ENCODE data around the gene STK32A. TPM values are rescaled to one million over a fixed set of nuclear protein-coding genes. Genes with fewer than 3 reads are reported as not detected.

STK32A gene
- total RNA-seq, 1 experiment from 2014 or later, result 6.8 TPM

GRCh38 chr5:147375151-147375550, 140.3 kb downstream of the STK32A start:
- no peak for DNase-seq
- Histone ChIP-seq H3K4me2 (ENCODE audit: low read length) (no peak overlapping the region), H3K4me3 (ENCODE audit: low read length) (no peak overlapping the region), H3K9me2 (replicated peaks; ENCODE audit: low read length) (no peaks in the 10 kb centered on the region), H3K79me2 (ENCODE audit: low read length) (no peaks in the 10 kb centered on the region), H3K27me3 (ENCODE audit: low read length) (no peaks in the 10 kb centered on the region), H3K4me1 (ENCODE audit: insufficient read depth, low read length) (no peaks in the 10 kb centered on the region), H3K36me3 (ENCODE audit: low read depth, low read length) (no peaks in the 10 kb centered on the region), H3K9ac (ENCODE audit: low read length) (no peak overlapping the region), H3K9me3 (ENCODE audit: low read length) (no peaks in the 10 kb centered on the region), H4K20me1 (ENCODE audit: low read length) (no peaks in the 10 kb centered on the region), H3F3A (ENCODE audit: low read length, unreplicated experiment) (no peaks in the 10 kb centered on the region), H3K27ac (ENCODE audit: low read length) (no peak overlapping the region), H2AFZ (ENCODE audit: low read length) (no peak overlapping the region)
- POLR2A ChIA-PET (ENCODE audit: unreplicated experiment), result no interaction called here
- no TSS peak for BruUV-seq (replicated peaks)
- intact Hi-C loops (cut with micrococcal nuclease), result loop anchor here (10.0 kb wide), 1 partner anchor 410 kb away; no protein-coding TSS in a partner anchor
- ATAC-seq, result no peak
- CTCF ChIA-PET, result no interaction called here
- TF ChIP-seq EZH2 (IDR thresholded peaks at IDR 0.05; ENCODE audit: low read length, unreplicated experiment), result no peak
- no peak for TF ChIP-seq EZH2phosphoT487 (IDR thresholded peaks at IDR 0.05; ENCODE audit: borderline replicate concordance, low read length)
- TF ChIP-seq CTCF (conservative IDR thresholded peaks at IDR 0.05; ENCODE audit: low read depth, low read length), result no peak

GRCh38 chr5:147377682-147378081, 142.9 kb downstream of the STK32A start:
- intact Hi-C loops (cut with micrococcal nuclease), result loop anchor here (10.0 kb wide), 1 partner anchor 413 kb away; no protein-coding TSS in a partner anchor
- CTCF ChIA-PET, result interaction anchor here (0.6 kb wide), 1 partner anchor 158 kb away, joined by 3 read pairs; no protein-coding TSS in a partner anchor
- Histone ChIP-seq H3K9me2 (replicated peaks; ENCODE audit: low read length) (no peaks in the 10 kb centered on the region), H3K4me3 (ENCODE audit: low read length) (no peak overlapping the region), H3F3A (ENCODE audit: low read length, unreplicated experiment) (no peaks in the 10 kb centered on the region), H3K27me3 (ENCODE audit: low read length) (no peaks in the 10 kb centered on the region), H3K27ac (ENCODE audit: low read length) (no peak overlapping the region), H3K9me3 (ENCODE audit: low read length) (no peaks in the 10 kb centered on the region), H4K20me1 (ENCODE audit: low read length) (no peaks in the 10 kb centered on the region), H3K4me1 (ENCODE audit: insufficient read depth, low read length) (no peaks in the 10 kb centered on the region), H3K9ac (ENCODE audit: low read length) (no peak overlapping the region), H3K4me2 (ENCODE audit: low read length) (no peak overlapping the region), H3K36me3 (ENCODE audit: low read depth, low read length) (no peaks in the 10 kb centered on the region), H2AFZ (ENCODE audit: low read length) (no peak overlapping the region), H3K79me2 (ENCODE audit: low read length) (no peaks in the 10 kb centered on the region)
- BruUV-seq (replicated peaks), result no TSS peak
- TF ChIP-seq CTCF (conservative IDR thresholded peaks at IDR 0.05; ENCODE audit: low read depth, low read length), result no peak
- no peak for TF ChIP-seq EZH2phosphoT487 (IDR thresholded peaks at IDR 0.05; ENCODE audit: borderline replicate concordance, low read length)
- TF ChIP-seq EZH2 (IDR thresholded peaks at IDR 0.05; ENCODE audit: low read length, unreplicated experiment), result no peak
- POLR2A ChIA-PET (ENCODE audit: unreplicated experiment), result no interaction called here
- DNase-seq (no peak), ATAC-seq (no peak)

GRCh38 chr5:147381555-147381954, 146.7 kb downstream of the STK32A start:
- intact Hi-C loops (cut with micrococcal nuclease), result no loop called here
- no peak overlapping the region for H3K4me3 ChIP-seq (ENCODE audit: low read length)
- CTCF ChIA-PET, result no interaction called here
- no peaks in the 10 kb centered on the region for H3K4me1 ChIP-seq (ENCODE audit: insufficient read depth, low read length)
- no peak overlapping the region for H3K27ac ChIP-seq (ENCODE audit: low read length)
- no peak overlapping the region for H3K4me2 ChIP-seq (ENCODE audit: low read length)
- H3F3A ChIP-seq (ENCODE audit: low read length, unreplicated experiment), result no peaks in the 10 kb centered on the region
- no TSS peak for BruUV-seq (replicated peaks)
- H3K27me3 ChIP-seq (ENCODE audit: low read length), result no peaks in the 10 kb centered on the region
- no peaks in the 10 kb centered on the region for H3K9me2 ChIP-seq (replicated peaks; ENCODE audit: low read length)
- no peaks in the 10 kb centered on the region for H4K20me1 ChIP-seq (ENCODE audit: low read length)
- H3K9me3 ChIP-seq (ENCODE audit: low read length), result no peaks in the 10 kb centered on the region
- no peaks in the 10 kb centered on the region for H3K36me3 ChIP-seq (ENCODE audit: low read depth, low read length)
- no peaks in the 10 kb centered on the region for H3K79me2 ChIP-seq (ENCODE audit: low read length)
- H2AFZ ChIP-seq (ENCODE audit: low read length), result no peak overlapping the region
- no peak for TF ChIP-seq EZH2 (IDR thresholded peaks at IDR 0.05; ENCODE audit: low read length, unreplicated experiment)
- no peak for TF ChIP-seq CTCF (conservative IDR thresholded peaks at IDR 0.05; ENCODE audit: low read depth, low read length)
- no peak for TF ChIP-seq EZH2phosphoT487 (IDR thresholded peaks at IDR 0.05; ENCODE audit: borderline replicate concordance, low read length)
- DNase-seq, result no peak
- no peak overlapping the region for H3K9ac ChIP-seq (ENCODE audit: low read length)
- POLR2A ChIA-PET (ENCODE audit: unreplicated experiment), result no interaction called here
- ATAC-seq, result no peak
